NCI-H146 treated with DMSO at 0.1 percent for 48 hours (cell line): Measurements from ENCODE around the gene ZNG1F.
"Not testable (repeated sequence)": the region's sequence is repeated elsewhere in the genome, so short reads cannot be mapped to it uniquely, and the experiment has no call there.

Experiments used
- DNase-seq: peaks from one replicate; lab custom pipeline; 2025; ENCODE audit not compliant: unreplicated experiment; lab: John Stamatoyannopoulos, UW

ZNG1F gene

DNA sequence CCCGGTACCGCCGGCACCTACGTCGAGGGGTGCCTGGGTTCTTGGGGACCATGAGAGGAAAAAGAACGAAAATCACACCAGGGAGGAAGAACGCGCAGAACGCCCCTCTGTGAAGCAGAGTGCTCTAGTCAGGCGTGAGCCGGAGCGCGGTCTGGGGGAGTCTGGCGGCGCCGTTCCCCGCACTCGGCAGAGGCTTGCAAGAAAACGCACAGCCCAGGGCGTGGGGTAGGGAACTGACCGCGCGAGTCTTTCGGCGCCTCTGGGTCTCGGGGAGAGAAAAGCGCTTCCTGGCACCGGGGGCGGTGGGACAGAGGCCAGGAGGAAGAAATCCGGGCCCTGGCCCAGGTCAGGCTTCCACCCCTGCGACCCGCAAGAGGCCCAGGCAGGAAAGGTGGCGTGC, 65.3 kb downstream of the ZNG1F start:
- DNase-seq = not testable (repeated sequence)

DNA sequence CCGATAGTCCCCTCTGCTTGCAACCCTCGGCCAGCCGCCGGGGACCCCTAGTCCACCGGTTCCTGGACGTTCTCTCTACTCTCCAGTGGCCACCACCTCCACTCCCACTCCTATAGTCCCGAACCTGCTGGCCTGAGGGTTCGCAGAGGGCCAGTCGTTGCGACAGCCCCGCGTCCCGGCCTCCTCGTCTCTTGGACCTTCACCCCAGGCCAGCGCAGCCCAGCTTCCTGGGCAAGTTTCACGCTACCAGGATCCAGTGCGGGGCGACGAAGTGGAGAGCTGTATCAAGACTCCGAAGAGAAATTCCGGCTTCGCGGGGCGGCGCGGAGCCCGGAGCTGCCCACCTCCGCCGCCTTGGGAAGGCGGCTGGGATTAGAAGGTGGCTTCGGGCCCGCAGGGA, 65.7 kb downstream of the ZNG1F start:
- DNase-seq = not testable (repeated sequence)

DNA sequence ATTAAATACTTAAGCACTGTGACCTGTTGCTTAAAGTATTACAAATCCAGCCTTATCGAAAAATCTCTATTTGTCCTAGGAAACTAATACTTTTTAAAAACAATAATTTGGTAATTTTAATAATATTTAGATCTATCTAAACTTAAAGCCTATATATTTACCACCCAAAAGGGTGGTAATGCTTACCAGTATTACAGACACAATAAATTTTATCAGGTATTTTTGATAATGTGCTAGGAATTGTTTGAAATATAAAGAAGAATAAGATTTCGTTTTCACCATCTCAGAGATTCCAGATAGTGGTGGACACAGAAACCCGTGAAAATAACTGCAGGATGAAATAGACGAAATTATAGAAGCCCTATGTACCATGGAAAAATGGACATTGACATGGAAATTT, 68.4 kb downstream of the ZNG1F start:
- not testable (repeated sequence) for DNase-seq

DNA sequence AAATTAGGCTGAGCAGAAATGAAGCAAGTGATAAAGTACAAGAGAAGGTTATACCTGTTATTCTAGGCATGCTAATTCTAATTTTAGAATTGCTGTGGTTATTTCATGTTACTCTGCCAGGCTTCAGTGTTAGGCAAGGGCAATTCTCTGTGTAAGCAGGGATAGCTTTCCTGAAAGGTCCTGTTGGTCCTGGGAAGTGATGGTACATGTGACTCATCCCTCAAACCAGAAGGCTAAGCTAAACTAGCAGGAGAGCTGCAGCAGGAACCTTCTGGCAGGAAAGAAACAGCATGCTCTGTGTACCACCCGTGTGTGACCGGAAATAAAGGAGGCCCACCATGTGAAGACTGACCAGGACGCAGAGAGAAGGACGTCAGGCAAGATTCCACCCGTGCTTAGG, 69.4 kb downstream of the ZNG1F start:
- DNase-seq = not testable (repeated sequence)

DNA sequence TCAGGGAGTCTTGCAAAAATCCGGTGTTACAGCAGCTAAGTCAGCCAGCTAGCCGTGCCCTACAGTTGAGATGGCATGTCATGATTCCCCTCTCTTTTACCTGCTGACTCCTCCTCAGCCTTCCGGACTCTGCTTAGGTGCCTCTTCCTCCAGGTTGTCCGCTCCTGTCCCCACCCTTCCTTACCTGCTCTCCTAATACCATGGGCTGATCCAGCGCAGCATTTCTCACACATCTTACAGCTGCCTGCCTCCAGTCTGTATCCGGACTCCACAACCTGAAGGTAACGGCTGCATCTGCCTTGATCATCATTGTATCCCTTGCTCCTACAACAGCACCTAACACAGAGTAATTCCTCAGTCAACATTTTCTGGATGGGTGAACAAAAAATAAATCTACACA, 69.8 kb downstream of the ZNG1F start:
- not testable (repeated sequence) for DNase-seq

DNA sequence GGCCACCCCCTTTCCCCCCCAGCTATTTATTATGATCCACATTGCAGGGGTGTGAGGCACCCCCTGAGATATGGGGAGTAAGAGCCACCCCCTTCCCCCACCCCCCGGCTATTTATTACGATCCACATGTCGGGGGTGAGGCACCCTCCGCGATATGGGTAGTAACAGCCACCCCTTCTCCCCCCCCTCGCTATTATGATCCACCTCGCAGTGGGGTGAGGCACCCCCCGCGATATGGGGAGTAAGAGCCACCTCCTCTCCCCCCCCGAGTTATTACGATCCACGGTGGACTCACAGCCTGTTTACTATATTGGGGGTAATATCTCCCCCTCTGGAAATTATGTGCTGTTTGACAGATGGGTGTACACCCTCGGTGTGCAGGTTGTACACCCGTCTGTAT, 75.8 kb downstream of the ZNG1F start:
- not testable (repeated sequence) for DNase-seq

DNA sequence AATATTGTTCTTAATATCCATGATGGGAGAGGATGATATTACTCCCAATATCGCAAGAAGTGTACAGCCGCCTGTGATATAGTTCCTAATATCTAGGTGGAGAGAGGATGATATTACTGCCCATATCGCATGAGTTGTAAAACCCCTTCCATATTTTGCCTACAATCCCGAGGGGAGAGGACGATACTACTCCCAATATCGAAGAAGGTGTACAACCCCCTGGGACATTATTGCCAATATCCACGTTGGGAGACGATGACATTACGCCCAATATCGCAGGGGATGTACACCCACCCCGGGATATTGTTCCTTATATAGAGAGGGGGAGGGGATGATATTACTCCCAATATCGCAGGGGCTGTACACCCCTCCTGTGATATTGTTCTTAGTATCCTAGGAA, 77.7 kb downstream of the ZNG1F start:
- DNase-seq = not testable (repeated sequence)

DNA sequence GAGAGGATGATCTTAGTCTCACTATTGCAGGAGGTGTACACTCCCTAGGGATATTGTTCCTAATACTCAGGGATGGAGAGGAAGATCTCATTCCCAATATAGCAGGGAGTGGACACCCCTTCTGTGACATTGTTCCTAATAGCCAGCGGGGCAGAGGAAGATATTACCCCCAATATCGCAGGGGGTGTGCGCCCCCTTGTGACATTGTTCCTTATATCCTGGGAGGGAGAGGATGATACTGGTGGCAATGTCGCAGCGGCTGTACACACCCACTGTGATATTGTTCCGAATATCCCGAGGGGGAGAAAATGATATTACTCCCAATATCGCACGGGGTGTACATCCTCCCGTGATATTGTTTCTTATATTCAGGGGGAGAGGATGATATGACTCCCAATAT, 78.2 kb downstream of the ZNG1F start:
- not testable (repeated sequence) for DNase-seq

DNA sequence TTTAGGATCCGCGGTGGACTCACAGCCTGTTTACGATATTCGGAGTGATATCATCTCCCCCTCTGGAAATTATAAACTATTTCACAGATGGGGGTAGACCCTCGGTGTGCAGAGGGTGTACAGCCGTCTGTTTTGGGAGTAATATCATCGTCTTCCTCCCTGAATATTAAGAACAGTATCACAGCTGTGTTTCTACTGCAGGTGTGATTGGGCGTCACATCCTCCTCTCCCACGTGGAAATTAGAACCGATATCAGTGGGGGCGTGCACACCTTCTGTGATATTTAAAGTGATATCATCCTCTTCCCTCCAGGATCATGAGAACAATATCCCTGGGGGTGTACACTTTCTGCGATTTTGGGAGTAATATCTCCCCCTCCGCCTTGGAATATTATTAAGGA, 79.9 kb downstream of the ZNG1F start:
- not testable (repeated sequence) for DNase-seq

DNA sequence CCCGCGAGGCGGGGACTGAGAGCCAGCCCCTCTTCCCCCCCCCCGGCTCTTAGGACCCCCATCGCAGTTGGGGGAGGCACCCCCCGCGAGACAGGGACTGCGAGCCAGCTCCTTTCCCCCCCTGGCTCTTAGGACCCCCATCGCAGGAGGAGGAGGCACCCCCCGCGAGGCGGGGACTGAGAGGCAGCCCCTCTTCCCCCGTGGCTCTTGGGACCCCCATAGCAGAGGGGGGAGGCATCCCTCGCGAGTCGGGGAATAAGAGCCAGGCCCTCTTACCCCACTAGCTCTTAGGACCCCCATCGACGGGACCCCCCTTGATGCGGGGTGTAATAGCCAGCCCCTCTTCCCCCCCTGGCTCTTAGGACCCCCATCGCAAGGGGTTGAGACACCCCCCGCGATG, 80.3 kb downstream of the ZNG1F start:
- not testable (repeated sequence) for DNase-seq

DNA sequence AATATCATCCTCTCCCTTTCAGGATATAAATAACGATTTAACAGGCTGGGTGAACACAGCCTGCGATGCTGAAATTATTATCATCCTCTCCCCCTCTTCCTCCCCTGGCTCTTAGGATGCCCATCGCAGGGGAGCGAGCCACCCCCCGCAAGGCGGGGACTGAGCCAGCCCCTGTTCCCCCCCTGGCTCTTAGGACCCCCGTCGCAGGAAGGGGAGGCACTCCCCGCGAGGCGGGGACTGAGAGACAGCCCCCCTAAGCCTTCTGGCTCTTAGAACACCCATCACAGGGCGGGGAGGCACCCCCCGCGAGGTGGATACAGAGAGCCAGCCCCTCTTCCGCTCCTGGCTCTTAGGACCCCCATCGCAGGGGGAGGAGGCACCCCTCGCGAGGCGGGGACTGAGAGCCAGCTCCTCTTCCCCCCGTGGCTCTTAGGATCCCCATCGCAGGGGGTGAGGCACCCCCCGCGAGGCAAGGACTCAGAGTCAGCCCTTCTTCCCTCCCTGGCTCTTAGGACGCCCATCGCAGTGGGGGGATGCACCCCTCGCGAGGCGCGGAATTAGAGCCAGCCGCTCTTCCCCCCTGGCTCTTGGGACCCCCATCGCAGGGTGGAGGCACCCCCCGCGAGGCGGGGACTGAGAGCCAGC, 82.5 kb downstream of the ZNG1F start:
- not testable (repeated sequence) for DNase-seq

DNA sequence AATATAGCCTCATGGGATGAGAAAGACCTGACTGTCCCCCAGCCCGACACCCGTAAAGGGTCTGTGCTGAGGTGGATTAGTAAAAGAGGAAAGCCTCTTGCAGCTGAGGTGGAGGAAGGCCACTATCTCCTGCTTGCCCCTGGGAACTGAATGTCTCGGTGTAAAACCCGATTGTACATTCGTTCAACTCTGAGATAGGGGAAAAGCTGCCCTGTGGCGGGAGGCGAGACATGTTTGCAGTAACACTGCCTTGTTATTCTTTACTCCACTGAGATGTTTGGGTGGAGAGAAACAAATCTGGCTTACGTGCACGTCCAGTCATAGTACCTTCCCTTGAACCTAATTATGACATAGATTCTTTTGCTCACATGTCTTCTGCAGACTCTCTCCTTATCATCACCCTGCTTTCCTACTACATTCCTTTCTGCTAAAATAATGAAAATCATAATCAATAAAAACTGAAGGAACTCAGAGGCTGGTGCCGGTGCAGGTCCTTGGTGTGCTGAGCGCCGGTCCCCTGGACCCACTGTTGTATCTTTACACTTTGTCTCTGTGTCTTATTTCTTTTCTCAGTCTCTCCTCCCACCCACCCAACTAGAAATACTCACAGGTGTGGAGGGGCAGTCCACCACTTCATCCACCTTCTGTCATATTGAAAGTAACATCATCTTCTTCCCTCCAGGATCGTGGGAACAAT, 83.4 kb downstream of the ZNG1F start:
- not testable (repeated sequence) for DNase-seq

DNA sequence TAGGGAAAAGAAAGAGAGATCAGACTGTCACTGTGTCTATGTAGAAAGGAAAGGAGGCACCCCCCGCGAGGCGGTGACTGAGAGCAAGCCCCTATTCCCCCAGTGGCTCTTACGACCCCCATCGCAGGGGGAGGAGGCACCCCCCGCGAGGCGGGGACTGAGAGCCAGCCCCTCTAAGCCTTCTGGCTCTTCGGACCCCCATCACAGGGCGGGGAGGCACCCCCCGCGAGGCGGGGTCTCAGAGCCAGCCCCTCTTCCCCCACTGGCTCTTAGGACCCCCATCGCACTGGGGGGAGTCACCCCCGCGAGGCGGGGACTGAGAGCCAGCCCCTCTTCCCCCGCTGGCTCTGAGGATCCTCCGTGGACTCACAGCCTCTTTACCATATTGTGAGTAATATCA, 84.6 kb downstream of the ZNG1F start:
- DNase-seq = not testable (repeated sequence)

DNA sequence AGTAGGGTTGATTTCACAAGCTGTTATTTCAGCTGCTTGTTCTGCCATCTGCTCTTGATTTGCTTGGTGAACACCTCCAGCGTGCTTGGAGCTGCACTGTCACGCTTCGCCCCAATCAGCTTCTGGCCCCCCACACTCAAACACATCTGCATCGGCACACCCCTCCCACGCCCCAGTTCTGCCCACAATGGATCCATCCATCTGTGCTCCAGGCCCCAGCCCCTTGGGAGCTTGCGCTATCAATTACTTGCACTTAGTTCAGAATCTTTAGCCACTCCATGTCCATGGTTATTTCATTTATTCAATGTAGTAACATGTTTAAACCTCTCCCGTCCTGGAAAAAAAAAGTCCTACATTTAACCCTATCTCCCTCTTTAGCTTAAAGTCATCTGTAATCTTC, 88.6 kb downstream of the ZNG1F start:
- not testable (repeated sequence) for DNase-seq

DNA sequence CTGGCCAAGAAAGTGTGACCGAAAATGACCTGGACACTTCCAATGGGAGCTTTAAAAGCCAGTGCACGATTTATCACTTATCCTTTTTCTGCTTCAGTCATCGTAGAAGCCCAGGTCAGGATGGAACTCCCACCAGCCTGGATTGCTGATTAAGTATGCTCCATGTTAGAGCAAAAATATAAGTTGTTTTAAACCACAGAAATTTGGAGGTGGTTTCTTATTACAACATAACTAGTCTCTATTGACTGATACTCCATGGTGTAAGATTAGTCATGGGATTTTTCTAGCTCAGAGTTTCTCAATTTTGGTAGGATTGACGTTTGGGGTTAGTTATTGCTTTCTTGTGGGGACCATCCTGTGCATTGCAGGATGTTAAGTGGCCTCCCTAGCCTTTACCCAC, 90.4 kb downstream of the ZNG1F start:
- DNase-seq = not testable (repeated sequence)

DNA sequence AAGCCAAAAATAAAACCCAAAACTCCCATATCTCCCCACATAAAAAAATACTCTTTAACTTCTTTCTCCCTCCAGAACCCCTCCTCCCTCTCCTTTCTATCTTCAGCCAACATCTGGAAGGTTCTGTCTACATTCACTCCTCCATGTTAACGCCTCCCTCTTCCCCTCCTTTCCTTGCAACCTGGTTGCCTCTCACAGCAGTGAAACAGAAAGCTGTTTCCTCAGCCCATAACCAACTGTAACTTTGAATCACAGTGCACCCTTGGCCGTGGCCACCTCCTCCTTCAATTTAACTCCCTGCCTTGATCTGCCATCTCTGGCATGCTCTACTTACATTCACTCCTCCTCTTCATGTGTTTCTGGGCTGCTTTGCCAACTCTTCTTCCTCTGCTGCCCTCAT, 94.1 kb downstream of the ZNG1F start:
- not testable (repeated sequence) for DNase-seq

DNA sequence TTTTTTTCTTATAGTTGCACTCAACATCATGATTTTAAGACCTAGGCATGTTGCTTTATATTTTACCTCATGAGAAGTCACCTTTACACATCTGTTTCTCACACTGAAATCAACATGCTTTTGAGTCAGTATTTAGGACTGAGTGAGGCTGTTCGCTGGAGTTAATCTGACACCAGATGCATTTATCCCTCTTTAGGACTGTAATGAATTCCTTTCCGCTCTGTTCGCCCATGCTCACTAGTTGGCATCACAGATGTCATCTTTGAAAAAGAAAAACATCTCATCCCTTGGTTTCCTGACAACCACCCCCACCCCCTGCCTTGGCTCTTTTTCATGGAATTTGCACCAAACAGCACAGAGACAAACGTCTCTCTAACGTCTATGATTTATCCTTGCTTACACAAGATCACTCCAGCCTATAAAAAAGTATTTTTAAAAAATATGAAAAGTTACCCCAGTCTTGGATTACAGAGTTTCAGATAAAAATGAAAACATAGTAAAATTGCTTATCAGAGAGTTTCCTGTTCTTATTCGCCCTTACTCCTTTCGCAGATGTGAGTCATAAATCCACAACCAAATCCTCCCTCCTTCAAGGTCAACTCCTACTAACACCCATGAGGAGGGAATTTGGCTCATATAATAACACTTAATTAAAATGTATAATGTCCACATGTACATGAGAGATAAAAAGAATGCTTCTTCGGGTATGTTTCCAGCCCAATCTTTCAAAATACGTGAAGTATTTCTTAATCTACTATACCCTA, 94.9 kb downstream of the ZNG1F start:
- not testable (repeated sequence) for DNase-seq

DNA sequence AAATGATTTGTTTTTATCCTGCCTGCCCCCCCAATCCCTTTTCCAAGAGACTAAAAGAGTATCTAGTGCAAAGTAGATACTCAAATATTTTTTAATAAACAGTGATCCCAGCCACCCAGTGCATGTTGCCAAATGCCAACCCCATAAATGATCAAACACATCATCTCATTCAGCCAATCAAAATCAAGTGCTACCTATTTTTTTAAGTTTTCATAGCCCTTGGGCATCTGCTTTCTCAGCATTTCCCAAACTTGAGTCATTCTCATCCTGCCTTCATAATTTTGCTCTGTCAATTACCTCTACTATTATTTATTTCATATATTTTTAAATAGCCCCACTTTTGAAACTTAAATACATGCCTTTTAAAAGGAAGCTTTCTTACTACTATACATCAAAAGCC, 98.2 kb downstream of the ZNG1F start:
- not testable (repeated sequence) for DNase-seq

DNA sequence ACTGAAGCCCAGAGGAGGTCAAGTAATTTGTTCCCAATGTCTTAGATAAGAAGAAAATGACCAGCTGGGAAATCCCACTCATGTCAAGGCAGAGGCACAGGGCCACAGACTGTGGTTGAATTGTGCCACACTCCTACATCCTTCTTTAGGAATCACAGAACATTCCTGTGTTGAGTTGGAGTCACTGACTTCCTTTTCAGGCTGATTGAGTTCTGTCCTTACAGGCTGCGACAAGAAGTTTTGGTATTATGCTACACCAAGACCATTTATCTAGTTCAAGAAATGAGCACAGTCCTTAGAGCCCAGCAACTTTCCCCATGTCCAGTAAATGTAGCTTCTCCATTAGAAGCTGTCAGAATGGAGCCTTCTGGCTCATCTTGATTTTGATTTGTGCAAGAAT, 98.7 kb downstream of the ZNG1F start:
- DNase-seq = not testable (repeated sequence)

DNA sequence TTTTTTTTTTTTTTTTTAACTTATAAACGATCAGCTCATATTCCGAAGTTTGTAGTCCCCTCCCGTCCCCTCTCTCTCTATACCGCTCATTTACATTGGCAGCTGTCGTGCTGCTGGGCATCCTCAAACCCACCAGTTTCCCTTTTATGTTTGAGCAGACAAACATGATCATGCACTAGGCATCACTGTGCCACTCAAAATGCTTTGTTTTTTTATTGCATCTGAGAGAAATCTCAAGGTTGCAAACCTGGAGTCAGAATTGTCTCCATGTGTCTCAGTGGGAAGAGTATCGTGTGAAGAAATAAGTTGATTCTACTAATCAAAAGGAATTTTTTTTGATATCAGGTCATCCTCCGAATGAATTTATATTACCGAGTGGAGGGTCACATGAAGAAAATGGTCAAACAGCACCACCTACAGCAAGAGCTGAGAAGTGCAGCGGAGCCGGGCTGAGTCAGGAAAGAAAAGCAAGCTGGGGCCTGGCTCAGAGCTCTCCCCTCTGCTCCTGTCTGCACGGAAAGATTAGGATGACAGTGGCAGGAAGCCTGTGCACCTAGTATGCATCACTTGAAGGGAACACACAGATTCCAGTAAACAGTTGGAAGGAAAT, 100.6 kb downstream of the ZNG1F start:
- not testable (repeated sequence) for DNase-seq

DNA sequence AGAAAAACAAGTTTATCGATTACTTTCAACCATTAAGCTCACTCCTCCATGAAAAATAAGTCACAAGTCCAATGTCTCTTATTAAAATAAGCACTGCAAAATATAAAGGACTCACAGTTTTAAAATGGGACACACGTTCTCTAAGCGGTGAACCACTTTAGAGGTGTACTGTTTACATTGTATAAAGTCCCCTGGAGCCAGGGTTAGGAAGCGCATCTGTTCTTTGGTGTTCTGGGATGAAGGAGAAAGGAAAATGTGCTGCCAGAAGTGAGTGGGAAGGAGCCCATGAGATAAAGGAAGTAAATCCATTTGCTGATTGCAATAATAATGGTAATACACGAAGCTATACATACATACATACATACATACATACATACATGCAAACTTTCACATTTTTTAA, 101.2 kb downstream of the ZNG1F start:
- not testable (repeated sequence) for DNase-seq
